NCI-H187 treated with DMSO at 0.1 percent for 48 hours (cell line): ENCODE data around the gene PRICKLE4.
A peak's percentile ranks its signal among the peaks of the same experiment; 100 is the strongest.
"Not testable (repeated sequence)": the region's sequence is repeated elsewhere in the genome, so short reads cannot be mapped to it uniquely, and the experiment has no call there.

Experiments
- DNase-seq: peaks from one replicate; lab custom pipeline; 2025; lab: John Stamatoyannopoulos, UW

Gene PRICKLE4

GRCh38 chr6:41798901-41799558, 18.4 kb downstream of the PRICKLE4 start:
- DNase-seq, result peak; percentile 29

- DNase-seq, result no peak
These were observed 19.0 kb downstream of the PRICKLE4 start for GRCh38 chr6:41799559-41799911.

DNA sequence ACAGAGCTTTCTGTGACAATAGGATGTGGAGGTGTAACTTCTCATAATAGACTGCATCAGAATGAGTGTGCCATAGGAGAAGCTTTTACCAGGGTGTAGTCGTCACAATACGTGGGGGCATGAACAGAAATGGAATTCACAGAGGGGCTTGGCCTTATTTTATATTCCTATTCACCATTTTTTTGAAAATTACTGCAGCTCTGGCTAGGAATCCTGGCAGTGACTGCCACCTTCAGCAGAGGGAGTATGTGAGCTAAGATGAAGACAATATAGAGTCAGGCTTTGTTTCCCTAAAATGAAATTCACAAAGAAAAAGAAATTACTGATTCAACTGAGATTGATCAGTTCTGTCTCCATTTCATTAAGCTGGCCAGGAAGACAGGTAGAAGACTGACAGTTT, 20.8 kb downstream of the PRICKLE4 start:
- no peak for DNase-seq

DNA sequence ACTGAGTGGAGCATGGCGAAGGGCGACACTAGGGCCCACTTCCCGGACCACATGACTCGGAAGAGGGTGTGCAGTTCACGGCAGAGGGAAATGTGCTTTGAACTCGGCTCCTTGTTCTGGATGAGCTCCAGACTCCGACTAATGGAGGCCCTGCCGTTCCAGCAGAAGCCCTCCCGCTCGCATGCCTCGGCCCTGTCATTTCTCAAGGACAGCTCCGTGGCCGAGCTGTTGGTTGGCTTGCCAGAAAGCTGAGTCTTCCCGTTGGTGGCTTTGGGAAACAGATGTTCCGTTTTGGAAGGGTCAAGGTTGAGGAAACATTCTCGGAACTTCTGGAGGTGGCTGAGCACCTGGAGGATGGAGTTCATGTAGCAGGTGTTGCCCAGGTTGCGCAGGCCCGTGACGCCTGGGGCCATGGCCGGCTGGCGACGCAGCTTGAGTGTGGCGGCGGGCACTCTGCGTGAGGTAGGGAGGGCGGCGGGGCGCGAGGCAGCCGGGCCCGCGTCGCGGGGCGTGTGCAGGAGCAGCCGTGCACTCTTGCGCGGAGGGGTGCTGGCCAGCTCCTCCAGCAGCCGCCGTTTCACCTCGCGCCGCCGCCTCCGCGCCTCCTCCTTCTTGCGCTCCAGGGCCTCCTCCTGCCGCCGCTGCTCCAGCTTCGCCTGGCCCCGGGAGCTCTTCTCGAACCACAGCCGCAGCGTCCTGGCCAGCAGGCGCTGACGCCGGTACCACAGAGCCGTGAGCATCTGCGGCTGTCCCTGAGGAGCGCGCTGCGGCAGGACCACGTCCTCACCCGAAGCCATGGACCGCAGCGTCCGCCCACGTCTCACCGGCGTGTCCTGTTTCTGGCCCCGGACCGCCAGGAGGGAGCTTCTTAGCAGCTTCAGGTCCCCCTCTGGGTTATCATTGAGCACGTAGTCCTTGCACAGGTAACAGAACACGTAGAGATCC, 25.5 kb downstream of the PRICKLE4 start:
- no peak for DNase-seq

GRCh38 chr6:41811095-41811494, 30.5 kb downstream of the PRICKLE4 start:
- DNase-seq, result no peak

DNA sequence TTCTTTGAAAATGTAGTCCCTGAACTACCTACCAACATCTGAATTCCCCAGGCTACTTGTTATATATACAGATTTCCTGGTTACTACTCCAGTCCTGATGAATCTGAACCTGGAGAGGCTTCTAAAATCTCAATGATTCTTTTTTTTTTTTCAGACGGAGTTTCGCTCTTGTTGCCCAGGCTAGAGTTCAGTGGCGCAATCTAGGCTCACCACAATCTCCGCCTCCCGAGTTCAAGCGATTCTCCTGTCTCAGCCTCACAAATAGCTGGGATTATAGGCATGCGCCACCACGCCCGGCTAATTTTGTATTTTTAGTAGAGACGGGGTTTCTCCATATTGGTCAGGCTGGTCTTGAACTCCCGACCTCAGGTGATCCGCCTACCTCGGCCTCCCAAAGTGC, 31.4 kb downstream of the PRICKLE4 start:
- DNase-seq, result not testable (repeated sequence)

DNA sequence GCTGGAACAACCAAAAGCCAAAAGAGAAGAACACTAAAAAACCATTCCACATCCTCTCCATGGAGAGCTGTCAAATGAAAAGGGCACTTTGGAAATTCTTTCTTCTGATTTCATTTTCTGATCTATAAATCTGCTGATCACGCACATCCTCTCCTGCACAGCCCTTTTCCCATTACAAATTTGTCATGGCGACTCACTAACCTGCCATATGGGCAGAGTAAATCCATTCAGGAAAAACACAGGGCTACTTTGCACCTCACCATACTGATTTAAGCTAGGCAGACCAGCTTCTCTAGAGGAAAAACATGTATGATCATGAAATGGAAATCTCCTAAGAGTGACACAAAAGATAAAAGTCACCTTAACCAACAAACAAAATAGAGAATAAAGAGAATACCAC, 32.9 kb downstream of the PRICKLE4 start:
- no peak for DNase-seq

DNA sequence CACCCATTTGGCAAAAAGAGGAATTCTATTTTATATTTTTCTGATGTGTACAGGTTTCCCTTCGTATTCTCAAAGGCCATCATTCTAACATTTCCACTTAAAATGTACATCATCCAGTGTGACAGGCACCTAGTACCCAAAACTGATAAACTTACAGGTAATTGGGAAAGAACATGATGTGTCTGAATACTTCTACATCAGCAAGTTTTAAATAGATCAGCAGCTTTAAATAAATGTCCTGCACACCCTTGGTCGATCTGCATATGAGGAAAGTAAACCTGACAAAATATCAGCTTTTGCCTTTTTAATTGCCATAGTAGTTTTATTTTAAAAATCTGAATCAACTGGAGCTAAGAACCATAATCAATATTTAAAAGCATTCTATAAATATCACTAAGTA, 33.4 kb downstream of the PRICKLE4 start:
- DNase-seq, result no peak

DNA sequence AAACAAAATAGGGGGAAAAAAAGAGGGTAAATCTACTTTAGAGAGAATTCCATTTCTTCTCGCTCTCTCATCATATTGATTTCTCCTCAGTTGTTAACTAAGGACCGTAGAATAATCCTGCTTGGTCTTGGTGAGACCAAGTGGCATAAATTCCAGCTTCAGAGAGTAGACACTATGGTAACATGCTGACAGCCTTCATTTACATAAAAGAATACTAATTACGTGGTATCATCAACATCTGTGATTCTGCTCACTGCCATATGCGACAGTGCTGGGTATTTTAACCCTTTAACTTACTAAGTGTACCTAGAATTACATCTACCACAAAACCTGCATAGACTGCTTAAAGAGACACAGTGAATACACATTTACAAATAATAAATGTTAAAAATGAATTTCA, 34.0 kb downstream of the PRICKLE4 start:
- DNase-seq, result no peak

DNA sequence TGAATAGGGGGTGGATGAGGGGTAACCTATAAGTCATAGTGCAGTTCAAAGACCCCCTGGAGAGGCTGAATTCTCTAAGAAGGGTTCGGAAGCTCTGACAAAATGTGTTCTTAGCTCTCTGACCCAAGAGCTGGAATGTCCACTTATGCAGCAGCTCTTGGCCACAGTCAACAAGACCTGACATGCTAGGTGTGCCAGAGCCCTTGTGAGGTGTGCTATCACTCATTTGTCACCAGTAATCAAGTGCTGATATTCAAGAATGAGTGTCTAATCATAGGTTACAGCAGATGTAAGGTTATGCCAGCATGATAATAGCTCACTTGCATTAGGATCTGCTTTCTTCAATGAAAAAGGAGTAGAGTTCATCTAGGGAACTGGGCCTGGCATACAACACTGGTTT, 35.0 kb downstream of the PRICKLE4 start:
- no peak for DNase-seq

GRCh38 chr6:41818271-41819054, 37.9 kb downstream of the PRICKLE4 start:
- DNase-seq, result no peak

GRCh38 chr6:41821266-41821665, 40.7 kb downstream of the PRICKLE4 start:
- no peak for DNase-seq

- no peak for DNase-seq
These were observed 41.4 kb downstream of the PRICKLE4 start for GRCh38 chr6:41822021-41822420.

- DNase-seq, result no peak
These were observed 42.6 kb downstream of the PRICKLE4 start for GRCh38 chr6:41823178-41823577.

DNA sequence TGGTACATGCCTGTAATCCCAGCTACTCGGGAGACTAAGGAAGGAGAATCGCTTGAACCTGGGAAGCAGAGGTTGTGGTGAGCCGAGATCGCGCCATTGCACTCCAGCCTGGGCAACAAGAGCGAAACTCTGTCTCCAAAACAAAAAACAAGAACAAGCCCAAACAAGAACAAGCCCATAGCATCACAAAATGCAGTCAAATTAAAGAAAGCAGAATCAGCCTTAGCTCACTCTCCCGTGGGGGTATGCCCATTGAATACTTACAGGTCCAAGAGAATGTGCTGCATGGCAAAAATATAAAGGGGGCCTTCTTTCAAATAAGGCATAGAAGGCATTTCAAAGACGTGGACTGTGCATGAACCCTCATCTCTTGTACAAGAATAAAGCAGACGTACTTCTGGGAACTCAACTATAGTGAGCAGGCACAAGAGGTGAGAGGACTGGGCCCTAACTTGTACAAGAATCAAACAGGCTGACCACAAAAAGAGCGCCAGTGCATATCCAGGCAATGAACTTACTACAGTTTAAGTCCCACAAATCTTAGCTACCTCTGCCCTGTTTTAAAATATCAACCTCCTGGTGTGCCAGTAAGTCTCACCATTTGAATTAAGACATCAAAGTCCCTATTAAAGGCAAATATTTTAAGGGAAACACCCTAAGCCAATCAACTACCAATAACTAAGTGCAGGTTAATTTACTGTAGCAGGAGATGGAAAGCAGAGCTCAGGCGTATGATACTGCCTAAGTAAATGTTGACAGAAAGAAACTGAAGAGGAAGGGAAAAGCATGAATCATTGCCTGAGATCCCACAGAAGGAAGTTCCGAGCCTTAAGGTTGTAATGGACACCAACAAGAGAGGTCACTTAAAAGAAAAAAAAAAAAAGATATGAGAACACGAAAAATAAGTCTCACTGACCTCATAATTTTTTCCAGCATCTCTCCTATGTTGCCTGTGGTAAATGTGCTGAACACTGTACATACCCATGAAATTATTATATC, 44.3 kb downstream of the PRICKLE4 start:
- no peak for DNase-seq

DNA sequence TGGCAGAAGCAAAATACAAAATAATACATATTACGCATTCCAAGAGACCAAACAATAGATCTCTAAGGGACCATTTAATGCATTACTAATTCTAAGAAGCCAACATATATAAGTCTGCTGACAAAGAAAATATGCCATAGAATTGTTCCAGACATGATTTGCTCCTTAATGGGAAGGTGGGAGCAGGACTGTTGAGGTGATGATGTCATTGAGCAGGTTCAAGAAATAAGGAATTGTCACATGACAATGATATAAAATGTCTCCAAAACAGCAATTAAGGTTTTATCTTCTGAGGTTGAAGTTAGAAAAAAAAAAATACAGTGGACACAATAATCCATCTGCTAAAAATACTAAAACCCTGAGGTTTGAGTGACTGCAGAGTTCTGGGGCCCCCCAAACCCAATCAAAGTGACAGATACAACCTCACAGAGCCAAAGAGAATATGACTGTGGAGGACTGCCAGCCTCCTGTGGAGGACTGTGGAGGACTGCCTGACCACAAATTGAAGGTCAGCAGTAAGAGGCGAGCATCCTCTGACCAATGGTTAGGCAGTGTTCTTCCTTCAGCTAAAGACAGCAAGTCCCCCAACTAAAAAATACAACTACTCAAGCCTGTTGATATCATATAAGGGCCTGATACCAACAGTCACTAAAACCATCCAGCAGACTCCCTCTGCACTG, 45.9 kb downstream of the PRICKLE4 start:
- no peak for DNase-seq

DNA sequence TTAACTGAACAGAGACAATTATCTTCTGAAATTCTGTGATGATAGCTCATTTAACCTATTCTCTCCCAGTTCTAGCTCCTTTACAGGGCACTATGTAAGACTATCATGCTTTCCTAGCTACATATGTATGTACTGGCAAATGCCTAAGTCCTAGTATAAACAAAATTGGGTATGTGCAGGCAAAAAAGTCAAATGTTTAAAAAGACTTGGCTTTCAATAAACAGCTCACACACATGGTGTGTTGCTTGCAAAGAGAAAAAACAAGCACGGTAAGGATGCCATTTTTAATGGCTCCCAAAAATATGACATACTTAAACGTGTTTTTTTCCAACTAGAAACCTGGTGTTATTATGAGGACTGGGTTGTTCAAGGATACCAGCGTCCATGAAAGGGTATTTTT, 51.7 kb downstream of the PRICKLE4 start:
- DNase-seq, result no peak

DNA sequence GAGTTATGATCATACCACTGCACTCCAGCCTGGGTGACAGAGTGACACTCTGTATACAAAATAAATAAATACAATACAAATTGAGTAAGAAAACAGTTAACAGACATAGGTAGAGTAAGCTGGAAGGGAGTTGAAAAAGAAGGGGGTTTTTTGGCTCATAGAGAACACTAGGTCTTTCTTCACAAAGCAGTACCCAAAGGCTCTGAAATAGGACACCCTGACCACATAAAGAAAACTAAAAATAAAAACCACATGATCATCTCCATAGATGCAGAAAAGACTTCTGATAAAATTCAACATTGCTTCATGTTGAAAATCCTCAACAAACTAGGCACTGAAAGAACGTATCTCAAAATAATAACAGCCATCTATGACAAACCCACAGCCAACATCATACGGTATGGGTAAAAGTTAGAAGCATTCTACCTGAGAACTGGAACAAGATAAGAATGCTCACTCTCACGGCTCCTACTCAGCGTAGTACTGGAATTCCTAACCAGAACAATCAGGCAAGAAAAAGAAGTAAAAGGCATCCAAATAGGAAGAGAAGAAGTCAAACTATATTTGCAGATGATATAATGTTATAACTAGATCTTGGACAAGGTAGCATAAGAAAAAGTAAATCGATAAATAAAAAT, 55.6 kb downstream of the PRICKLE4 start:
- no peak for DNase-seq

DNA sequence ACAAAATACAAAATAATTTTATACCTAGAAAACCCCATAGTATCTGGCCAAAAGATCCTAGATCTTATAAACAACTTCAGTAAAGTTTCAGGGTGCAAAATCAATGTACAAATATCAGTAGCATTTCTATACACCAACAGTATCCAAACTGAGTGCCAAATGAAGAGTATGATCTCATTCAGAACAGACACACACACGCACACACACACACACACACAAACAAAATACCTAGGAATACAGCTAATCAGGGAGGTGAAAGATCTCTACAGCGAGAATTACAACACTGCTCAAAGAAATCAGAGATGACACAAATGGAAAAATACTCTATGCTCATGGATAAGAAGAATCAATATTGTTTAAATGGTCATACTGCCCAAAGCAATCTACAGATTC, 56.1 kb downstream of the PRICKLE4 start:
- no peak for DNase-seq
